ENCODE measurements around the gene CLIP2.
"Not testable (repeated sequence)": the region's sequence is repeated elsewhere in the genome, so short reads cannot be mapped to it uniquely, and the experiment has no call there.

CLIP2 gene

GRCh38 chr7:74343281-74344131, 54.3 kb downstream of the CLIP2 start:
- TF ChIP-seq CTCF (conservative IDR thresholded peaks at IDR 0.05; ENCODE audit: low read length), result no peak
- DNase-seq (ENCODE audit: low read depth), result peak; percentile 67

GRCh38 chr7:74344132-74344496, 54.9 kb downstream of the CLIP2 start:
- no peak for DNase-seq (ENCODE audit: low read depth)

More at GRCh38 chr7:74343281-74344131, 54.3 kb downstream of the CLIP2 start:
- no peak overlapping the region for H3K4me3 ChIP-seq (ENCODE audit: low read length)

GRCh38 chr7:74344786-74345185, 55.6 kb downstream of the CLIP2 start:
- DNase-seq (ENCODE audit: low read depth), result no peak
- no peak overlapping the region for H3K4me3 ChIP-seq (ENCODE audit: low read length)
- no peak for TF ChIP-seq CTCF (conservative IDR thresholded peaks at IDR 0.05; ENCODE audit: low read length)

More at GRCh38 chr7:74344132-74344496, 54.9 kb downstream of the CLIP2 start:
- H3K4me3 ChIP-seq (ENCODE audit: low read length), result no peak overlapping the region
- no peak for TF ChIP-seq CTCF (conservative IDR thresholded peaks at IDR 0.05; ENCODE audit: low read length)

DNA sequence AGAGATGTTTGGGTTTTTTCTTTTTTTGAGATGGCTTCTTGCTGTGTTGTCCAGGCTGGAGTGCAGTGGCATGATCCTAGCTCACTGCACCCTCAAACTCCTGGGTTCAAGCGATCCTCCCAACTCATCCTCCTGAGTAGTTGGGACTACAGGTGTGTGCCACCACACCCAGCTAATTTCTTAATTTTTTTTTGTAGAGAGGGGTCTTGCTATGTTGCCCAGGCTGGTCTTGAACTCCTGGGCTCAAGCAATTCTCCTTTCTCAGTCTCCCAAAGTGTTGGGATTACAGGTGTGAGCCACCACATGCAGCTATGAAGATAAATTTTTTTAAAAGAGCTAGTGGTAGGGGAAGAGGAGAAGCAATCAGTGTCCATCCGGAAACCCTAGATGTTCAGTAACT, 56.8 kb downstream of the CLIP2 start:
- TF ChIP-seq CTCF (conservative IDR thresholded peaks at IDR 0.05; ENCODE audit: low read length), result no peak
- no peak for DNase-seq (ENCODE audit: low read depth)
- no peak overlapping the region for H3K4me3 ChIP-seq (ENCODE audit: low read length)

DNA sequence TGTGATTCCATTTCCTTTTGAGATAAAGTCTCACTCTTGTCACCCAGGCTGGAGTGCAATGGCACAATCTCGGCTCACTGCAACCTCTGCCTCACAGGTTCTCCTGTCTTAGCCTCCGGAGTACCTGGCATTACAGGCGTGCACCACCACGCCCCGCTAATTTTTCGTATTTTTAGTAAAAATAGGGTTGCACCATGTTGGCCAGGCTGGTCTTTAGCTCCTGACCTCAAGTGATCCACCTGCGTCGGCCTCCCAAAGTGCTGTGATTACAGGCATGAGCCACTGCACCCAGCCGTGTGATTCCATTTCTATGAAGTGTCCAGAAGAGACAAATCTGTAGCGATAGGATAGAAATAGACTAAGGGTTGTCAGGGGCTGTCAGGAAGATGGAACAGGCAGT, 60.4 kb downstream of the CLIP2 start:
- H3K4me3 ChIP-seq (ENCODE audit: low read length), result no peak overlapping the region
- no peak for TF ChIP-seq CTCF (conservative IDR thresholded peaks at IDR 0.05; ENCODE audit: low read length)
- DNase-seq (ENCODE audit: low read depth), result no peak

GRCh38 chr7:74350751-74351150, 61.5 kb downstream of the CLIP2 start:
- no peak overlapping the region for H3K4me3 ChIP-seq (ENCODE audit: low read length)
- TF ChIP-seq CTCF (conservative IDR thresholded peaks at IDR 0.05; ENCODE audit: low read length), result no peak
- DNase-seq (ENCODE audit: low read depth), result no peak

- no peak overlapping the region for H3K4me3 ChIP-seq (ENCODE audit: low read length)
- DNase-seq (ENCODE audit: low read depth), result no peak
- TF ChIP-seq CTCF (conservative IDR thresholded peaks at IDR 0.05; ENCODE audit: low read length), result no peak
Observed at GRCh38 chr7:74351836-74352235, 62.6 kb downstream of the CLIP2 start.

- not testable (repeated sequence) for DNase-seq (ENCODE audit: low read depth); H3K4me3 ChIP-seq (ENCODE audit: low read length)
Observed at GRCh38 chr7:74352551-74353138, 63.4 kb downstream of the CLIP2 start.
